Measurements from ENCODE around the gene ANKRD62.
"Not testable (repeated sequence)": the region's sequence is repeated elsewhere in the genome, so short reads cannot be mapped to it uniquely, and the experiment has no call there.

- TF ChIP-seq EZH2 (optimal IDR thresholded peaks at IDR 0.05; ENCODE audit: low read depth, low read length); CTCF (IDR thresholded peaks at IDR 0.05; ENCODE audit: low read length): not testable (repeated sequence)
Measured at GRCh38 chr18:12149431-12149830, 55.8 kb downstream of the ANKRD62 start.

All from MM.1S (cell line).